Trophoblast cell (in vitro differentiated cells and primary cell): ENCODE measurements around the gene OGDH.

Experiments
- DNase-seq, 2 donors: peaks; one replicate each; pipeline ENCODE4 v3.0.0-alpha.2; 2016
- H2AFZ ChIP-seq: 2 replicates; pipeline ENCODE4 v1.6.1; 2013; ENCODE audit warnings: low read length, moderate library complexity, mild to moderate bottlenecking; ENCODE audit not compliant: insufficient read depth, poor library complexity
- H2AK5ac ChIP-seq: 2 replicates; pipeline ENCODE4 v1.6.1; 2013; ENCODE audit warnings: mild to moderate bottlenecking, low read length
- H2BK120ac ChIP-seq: 2 replicates; pipeline ENCODE4 v1.6.1; 2013; ENCODE audit warnings: low read length, mild to moderate bottlenecking, moderate library complexity; ENCODE audit not compliant: insufficient read depth, poor library complexity
- H2BK12ac ChIP-seq: 2 replicates; pipeline ENCODE4 v1.6.1; 2013; ENCODE audit warnings: mild to moderate bottlenecking, low read length, moderate library complexity
- H2BK5ac ChIP-seq: 2 replicates; pipeline ENCODE4 v1.6.1; 2013; ENCODE audit warnings: low read length, low read depth, moderate library complexity, mild to moderate bottlenecking; ENCODE audit not compliant: poor library complexity
- H3K14ac ChIP-seq: 2 replicates; pipeline ENCODE4 v1.6.1; 2013; ENCODE audit warnings: mild to moderate bottlenecking, low read length
- H3K18ac ChIP-seq: 2 replicates; pipeline ENCODE4 v1.6.1; 2013; ENCODE audit warnings: mild to moderate bottlenecking, low read length
- H3K23ac ChIP-seq: 2 replicates; pipeline ENCODE4 v1.6.1; 2013; ENCODE audit warnings: low read length
- H3K27ac ChIP-seq: 2 replicates; pipeline ENCODE4 v1.5.1; 2013; ENCODE audit warnings: low read depth, mild to moderate bottlenecking, inconsistent platforms, low read length, moderate library complexity
- H3K27me3 ChIP-seq: 2 replicates; pipeline ENCODE4 v1.6.1; 2013; ENCODE audit warnings: inconsistent platforms, mild to moderate bottlenecking, low read length, moderate library complexity; ENCODE audit not compliant: insufficient read depth
- H3K36me3 ChIP-seq, 2 experiments: 1 replicate in 1 of 2; 2 replicates in 1 of 2; pipeline ENCODE4 v1.6.1; 2013; ENCODE audit warnings: low read length in 2 of 2, mild to moderate bottlenecking in 2 of 2, moderate library complexity in 1 of 2; ENCODE audit not compliant: insufficient read depth in 2 of 2, control insufficient read depth in 1 of 2
- H3K4ac ChIP-seq: 2 replicates; pipeline ENCODE4 v1.6.1; 2013; ENCODE audit warnings: low read depth, mild to moderate bottlenecking, low read length, moderate library complexity
- H3K4me1 ChIP-seq, 2 experiments: 1 replicate in 1 of 2; 2 replicates in 1 of 2; pipeline ENCODE4 v1.6.1; 2013; ENCODE audit warnings: low read length in 2 of 2, mild to moderate bottlenecking in 2 of 2, moderate library complexity in 1 of 2; ENCODE audit not compliant: insufficient read depth in 2 of 2, control insufficient read depth in 1 of 2
- H3K4me2 ChIP-seq: 2 replicates; pipeline ENCODE4 v1.6.1; 2013; ENCODE audit warnings: inconsistent platforms, mild to moderate bottlenecking, low read length, moderate library complexity
- H3K4me3 ChIP-seq: 2 replicates; pipeline ENCODE4 v1.5.1; 2013; ENCODE audit warnings: mild to moderate bottlenecking, low read depth, low read length, inconsistent platforms
- H3K79me1 ChIP-seq: one replicate; pipeline ENCODE4 v1.6.1; 2013; ENCODE audit warnings: low read length
- H3K79me2 ChIP-seq: 2 replicates; pipeline ENCODE4 v1.6.1; 2013; ENCODE audit warnings: low read length, mild to moderate bottlenecking; ENCODE audit not compliant: control insufficient read depth, insufficient read depth, poor library complexity
- H3K9ac ChIP-seq: 2 replicates; pipeline ENCODE4 v1.6.1; 2013; ENCODE audit warnings: mild to moderate bottlenecking, low read length
- H3K9me3 ChIP-seq: 2 replicates; pipeline ENCODE4 v1.6.1; 2013; ENCODE audit warnings: low read depth, mild to moderate bottlenecking, control low read depth, inconsistent platforms, low read length; ENCODE audit not compliant: insufficient read depth
- H4K12ac ChIP-seq: 2 replicates; pipeline ENCODE4 v1.6.1; 2013; ENCODE audit warnings: low read depth, mild to moderate bottlenecking, low read length, moderate library complexity
- H4K8ac ChIP-seq: 2 replicates; pipeline ENCODE4 v1.6.1; 2013; ENCODE audit warnings: low read depth, mild to moderate bottlenecking, low read length, moderate library complexity
- H4K91ac ChIP-seq: one replicate; pipeline ENCODE4 v1.6.1; 2013; ENCODE audit warnings: low read depth, mild to moderate bottlenecking, low read length, moderate library complexity
- WGBS: extraction: QIAGEN DNeasy Blood & Tissue Kit; methylation state at CpG from one replicate; pipeline ENCODE4 v1.1.7; 2013; ENCODE audit warnings: missing lambda C conversion rate; ENCODE audit not compliant: insufficient read length, insufficient coverage; ENCODE audit errors: extremely low coverage; 5-methylcytosine and 5-hydroxymethylcytosine counted together

OGDH gene

GRCh38 chr7:44693641-44694313 lies 87.3 kb downstream of the OGDH start:
- no peaks in the 10 kb centered on the region for H3K4me1 ChIP-seq
- no peak overlapping the region for H3K4me2 ChIP-seq
- no peak overlapping the region for H2BK5ac ChIP-seq
- H3K9me3 ChIP-seq = peaks cover 2% of the 10 kb centered on the region
- H3K36me3 ChIP-seq = peaks cover 44 to 51% of the 10 kb centered on the region in 2 experiments
- no peak overlapping the region for H3K27ac ChIP-seq
- H3K4me3 ChIP-seq = no peak overlapping the region
- H3K14ac ChIP-seq = no peak overlapping the region
- no peak overlapping the region for H4K8ac ChIP-seq
- no peak overlapping the region for H3K23ac ChIP-seq
- H2AFZ ChIP-seq = no peak overlapping the region
- H3K27me3 ChIP-seq = no peaks in the 10 kb centered on the region
- H2BK120ac ChIP-seq = no peak overlapping the region
- H3K4ac ChIP-seq = no peak overlapping the region
- H2BK12ac ChIP-seq = no peak overlapping the region
- no peak overlapping the region for H2AK5ac ChIP-seq
- H4K12ac ChIP-seq = no peak overlapping the region
- no peaks in the 10 kb centered on the region for H3K79me2 ChIP-seq
- peak; percentile 86 to 91 for DNase-seq
- no peak overlapping the region for H3K9ac ChIP-seq
- no peak overlapping the region for H4K91ac ChIP-seq
- H3K18ac ChIP-seq = no peak overlapping the region
- WGBS = no CpG with 5 or more reads among the region's 19 CpGs
- H3K79me1 ChIP-seq = no peaks in the 10 kb centered on the region

- H3K14ac ChIP-seq = no peak overlapping the region
- WGBS = no CpG with 5 or more reads among the region's 14 CpGs
Observed at GRCh38 chr7:44694326-44694725, 87.9 kb downstream of the OGDH start.

GRCh38 chr7:44694766-44695165 lies 88.3 kb downstream of the OGDH start:
- H2BK12ac ChIP-seq = no peak overlapping the region
- no peak overlapping the region for H3K9ac ChIP-seq
- H3K14ac ChIP-seq = no peak overlapping the region
- no CpG with 5 or more reads among the region's 2 CpGs for WGBS
- no peak overlapping the region for H2BK5ac ChIP-seq
- no peak overlapping the region for H3K4me3 ChIP-seq
- H2BK120ac ChIP-seq = no peak overlapping the region
- no peaks in the 10 kb centered on the region for H3K27me3 ChIP-seq
- no peak overlapping the region for H2AFZ ChIP-seq
- no peaks in the 10 kb centered on the region for H3K4me1 ChIP-seq
- H4K8ac ChIP-seq = no peak overlapping the region
- H3K36me3 ChIP-seq = peaks cover 50 to 55% of the 10 kb centered on the region in 2 experiments
- no peak overlapping the region for H3K18ac ChIP-seq
- no peak overlapping the region for H4K91ac ChIP-seq
- no peak overlapping the region for H3K27ac ChIP-seq
- no peaks in the 10 kb centered on the region for H3K79me1 ChIP-seq
- H4K12ac ChIP-seq = no peak overlapping the region
- H3K4me2 ChIP-seq = no peak overlapping the region
- H3K9me3 ChIP-seq = peaks cover 2% of the 10 kb centered on the region
- H3K23ac ChIP-seq = no peak overlapping the region
- no peaks in the 10 kb centered on the region for H3K79me2 ChIP-seq
- H2AK5ac ChIP-seq = no peak overlapping the region
- H3K4ac ChIP-seq = no peak overlapping the region
- DNase-seq = no peak

More at GRCh38 chr7:44694326-44694725, 87.9 kb downstream of the OGDH start:
- H2AK5ac ChIP-seq = no peak overlapping the region
- no peak overlapping the region for H4K12ac ChIP-seq
- H4K91ac ChIP-seq = no peak overlapping the region
- peak in 1 of 2 donors; percentile 26 for DNase-seq
- H3K9me3 ChIP-seq = peaks cover 2% of the 10 kb centered on the region
- H3K79me2 ChIP-seq = no peaks in the 10 kb centered on the region
- H3K4me1 ChIP-seq = no peaks in the 10 kb centered on the region
- H3K4me3 ChIP-seq = no peak overlapping the region
- H3K9ac ChIP-seq = no peak overlapping the region
- peaks cover 47 to 54% of the 10 kb centered on the region in 2 experiments for H3K36me3 ChIP-seq
- H2BK120ac ChIP-seq = no peak overlapping the region
- H2BK12ac ChIP-seq = no peak overlapping the region
- no peaks in the 10 kb centered on the region for H3K79me1 ChIP-seq
- no peak overlapping the region for H3K4ac ChIP-seq
- no peak overlapping the region for H4K8ac ChIP-seq
- no peak overlapping the region for H3K4me2 ChIP-seq
- no peak overlapping the region for H2AFZ ChIP-seq
- no peaks in the 10 kb centered on the region for H3K27me3 ChIP-seq
- no peak overlapping the region for H3K27ac ChIP-seq
- H2BK5ac ChIP-seq = no peak overlapping the region
- no peak overlapping the region for H3K18ac ChIP-seq
- no peak overlapping the region for H3K23ac ChIP-seq

GRCh38 chr7:44695756-44696155 lies 89.3 kb downstream of the OGDH start:
- no peak overlapping the region for H3K9ac ChIP-seq
- no peaks in the 10 kb centered on the region for H3K79me1 ChIP-seq
- H3K18ac ChIP-seq = no peak overlapping the region
- no peak overlapping the region for H3K4ac ChIP-seq
- H2BK120ac ChIP-seq = no peak overlapping the region
- no peak for DNase-seq
- H3K79me2 ChIP-seq = no peaks in the 10 kb centered on the region
- no peak overlapping the region for H2AFZ ChIP-seq
- no peak overlapping the region for H4K8ac ChIP-seq
- WGBS = no CpG with 5 or more reads among the region's 5 CpGs
- H4K91ac ChIP-seq = no peak overlapping the region
- no peak overlapping the region for H3K23ac ChIP-seq
- H3K27me3 ChIP-seq = no peaks in the 10 kb centered on the region
- H3K9me3 ChIP-seq = peaks cover 4% of the 10 kb centered on the region
- no peaks in the 10 kb centered on the region for H3K4me1 ChIP-seq
- no peak overlapping the region for H2BK12ac ChIP-seq
- no peak overlapping the region for H3K14ac ChIP-seq
- no peak overlapping the region for H2AK5ac ChIP-seq
- no peak overlapping the region for H3K4me3 ChIP-seq
- no peak overlapping the region for H3K27ac ChIP-seq
- H3K36me3 ChIP-seq = peaks cover 56 to 57% of the 10 kb centered on the region in 2 experiments
- H2BK5ac ChIP-seq = no peak overlapping the region
- no peak overlapping the region for H4K12ac ChIP-seq
- H3K4me2 ChIP-seq = no peak overlapping the region
